ENCODE data around the gene CDC42EP1. TPM values are rescaled to one million over a fixed set of nuclear protein-coding genes. Genes with fewer than 3 reads are reported as not detected.

The CDC42EP1 gene
- total RNA-seq, 1 donor from 2014 or later, result 1.0 TPM

- no peak for DNase-seq
- Mint-ChIP-seq H3K4me1 (peaks cover 12% of the 10 kb centered on the region), H3K9me3 (no peaks in the 10 kb centered on the region), H3K27me3 (peaks cover 68% of the 10 kb centered on the region), H3K4me3 (peak overlapping the region; percentile 26), H3K36me3 (ENCODE audit: low read depth) (no peaks in the 10 kb centered on the region), H3K27ac (no peak overlapping the region)
- intact Hi-C loops (cut with micrococcal nuclease), result no loop called here
Measured at GRCh38 chr22:37559521-37559900, 769 bp upstream of the CDC42EP1 start.

DNA sequence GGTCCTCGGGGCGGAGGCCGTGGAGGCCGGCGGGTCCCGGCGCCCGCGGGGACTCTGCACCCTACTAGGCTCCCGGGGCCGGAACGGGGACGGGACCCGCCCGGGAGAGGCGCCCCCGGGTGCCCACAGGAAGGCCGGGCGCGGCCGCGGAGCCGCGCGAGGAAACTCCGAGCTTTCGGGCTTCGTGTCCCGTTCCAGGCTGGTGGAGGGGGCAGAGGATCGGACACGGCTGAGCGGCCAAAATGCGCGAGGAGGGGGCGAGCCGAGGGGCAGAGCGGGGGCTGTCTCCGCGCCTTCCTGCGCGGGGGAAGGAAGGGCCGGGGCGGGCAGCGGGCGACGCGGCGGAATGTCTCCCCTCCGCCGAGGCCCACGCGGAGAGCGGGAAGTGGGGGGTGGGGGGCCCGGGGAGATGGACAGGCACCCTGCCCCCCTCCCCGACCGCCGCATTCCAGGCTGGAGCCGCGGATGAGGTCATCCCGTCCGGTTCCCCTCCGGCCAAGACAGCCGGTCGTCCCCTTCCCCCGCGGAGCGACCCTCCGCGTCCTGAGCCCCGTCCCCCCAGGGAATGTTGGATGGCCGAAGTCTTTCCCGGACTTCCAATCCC lies 430 bp downstream of the CDC42EP1 start:
- H3K4me3 Mint-ChIP-seq, result peak overlapping the region; percentile 67
- peaks cover 65% of the 10 kb centered on the region for H3K27me3 Mint-ChIP-seq
- no peak for DNase-seq
- intact Hi-C loops (cut with micrococcal nuclease), result loop anchor here (1.0 kb wide), 2 partner anchors 18 to 22 kb away; no protein-coding TSS in a partner anchor
- peaks cover 12% of the 10 kb centered on the region for H3K4me1 Mint-ChIP-seq
- H3K9me3 Mint-ChIP-seq, result no peaks in the 10 kb centered on the region
- no peaks in the 10 kb centered on the region for H3K36me3 Mint-ChIP-seq (ENCODE audit: low read depth)
- no peak overlapping the region for H3K27ac Mint-ChIP-seq

DNA sequence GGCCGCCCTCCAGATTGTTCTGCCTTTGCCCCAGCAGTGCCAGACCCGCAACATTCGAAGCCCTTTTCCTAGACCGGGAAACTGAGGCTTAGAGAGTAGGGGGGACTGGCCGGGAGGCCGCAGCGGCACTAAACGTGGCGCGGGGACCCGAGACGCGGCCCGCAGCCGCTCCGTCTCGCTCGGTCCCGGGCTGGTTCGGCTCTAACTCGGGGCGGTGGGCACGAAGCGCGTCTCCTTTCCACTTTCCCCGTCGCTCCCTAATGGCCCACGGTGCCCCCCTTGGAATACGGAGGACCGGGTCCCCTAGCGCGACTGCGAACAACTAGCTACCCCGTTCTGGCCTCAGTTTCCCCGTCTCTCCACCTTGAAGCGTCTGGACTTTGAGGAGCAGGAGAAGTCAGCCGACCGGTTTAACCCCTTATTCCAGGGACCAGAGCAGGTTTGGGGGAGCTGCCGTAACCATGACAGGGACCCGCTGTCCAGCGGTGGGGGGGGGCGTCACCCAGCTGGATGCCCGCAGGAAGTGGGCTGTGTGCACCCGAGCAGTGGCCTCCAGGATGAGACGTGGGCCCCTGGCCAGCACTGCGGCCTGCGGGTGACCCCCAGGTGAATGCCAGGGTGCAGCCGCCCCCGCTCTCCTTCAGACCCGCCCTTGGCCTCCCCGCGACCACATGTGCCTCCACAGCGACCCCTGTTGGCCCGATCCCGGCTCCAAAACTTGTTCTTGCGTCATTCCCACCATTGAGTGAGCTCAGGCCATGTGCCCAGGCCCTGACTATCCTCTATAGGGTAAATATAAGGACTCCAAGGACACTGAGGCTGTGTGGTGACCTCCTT lies 1.1 kb downstream of the CDC42EP1 start:
- H3K4me3 Mint-ChIP-seq, result peak overlapping the region; percentile 67
- peaks cover 17% of the 10 kb centered on the region for H3K4me1 Mint-ChIP-seq
- intact Hi-C loops (cut with micrococcal nuclease), result loop anchor here (1.0 kb wide), 2 partner anchors 19 to 23 kb away; no protein-coding TSS in a partner anchor
- H3K27me3 Mint-ChIP-seq, result peaks cover 59% of the 10 kb centered on the region
- no peaks in the 10 kb centered on the region for H3K9me3 Mint-ChIP-seq
- DNase-seq, result peak; percentile 91
- peak overlapping the region; percentile 74 for H3K27ac Mint-ChIP-seq
- no peaks in the 10 kb centered on the region for H3K36me3 Mint-ChIP-seq (ENCODE audit: low read depth)

- H3K27me3 Mint-ChIP-seq, result peaks cover 52% of the 10 kb centered on the region
- no peak for DNase-seq
- intact Hi-C loops (cut with micrococcal nuclease), result no loop called here
- H3K27ac Mint-ChIP-seq, result peak overlapping the region; percentile 74
- peak overlapping the region; percentile 67 for H3K4me3 Mint-ChIP-seq
- no peaks in the 10 kb centered on the region for H3K36me3 Mint-ChIP-seq (ENCODE audit: low read depth)
- H3K9me3 Mint-ChIP-seq, result no peaks in the 10 kb centered on the region
- H3K4me1 Mint-ChIP-seq, result peaks cover 22% of the 10 kb centered on the region
Measured at GRCh38 chr22:37562049-37562875, 2.0 kb downstream of the CDC42EP1 start.

- Mint-ChIP-seq H3K4me3 (no peak overlapping the region), H3K36me3 (ENCODE audit: low read depth) (no peaks in the 10 kb centered on the region), H3K4me1 (peaks cover 27% of the 10 kb centered on the region), H3K9me3 (no peaks in the 10 kb centered on the region), H3K27ac (no peak overlapping the region), H3K27me3 (peaks cover 40% of the 10 kb centered on the region)
- DNase-seq, result no peak
- intact Hi-C loops (cut with micrococcal nuclease), result no loop called here
Measured at GRCh38 chr22:37563153-37564081, 3.1 kb downstream of the CDC42EP1 start.

GRCh38 chr22:37564111-37564711 lies 3.9 kb downstream of the CDC42EP1 start:
- Mint-ChIP-seq H3K4me1 (peaks cover 27% of the 10 kb centered on the region), H3K9me3 (no peaks in the 10 kb centered on the region), H3K27ac (peak overlapping the region; percentile 31), H3K36me3 (ENCODE audit: low read depth) (no peaks in the 10 kb centered on the region), H3K27me3 (peaks cover 33% of the 10 kb centered on the region), H3K4me3 (no peak overlapping the region)
- DNase-seq, result no peak
- intact Hi-C loops (cut with micrococcal nuclease), result no loop called here

GRCh38 chr22:37565830-37566229 lies 5.5 kb downstream of the CDC42EP1 start:
- H3K36me3 Mint-ChIP-seq (ENCODE audit: low read depth), result no peaks in the 10 kb centered on the region
- H3K9me3 Mint-ChIP-seq, result no peaks in the 10 kb centered on the region
- H3K4me3 Mint-ChIP-seq, result no peak overlapping the region
- intact Hi-C loops (cut with micrococcal nuclease), result loop anchor here (2.0 kb wide), 1 partner anchor 27 kb away; no protein-coding TSS in a partner anchor
- DNase-seq, result no peak
- H3K27ac Mint-ChIP-seq, result no peak overlapping the region
- peaks cover 31% of the 10 kb centered on the region for H3K27me3 Mint-ChIP-seq
- peaks cover 27% of the 10 kb centered on the region for H3K4me1 Mint-ChIP-seq

DNA sequence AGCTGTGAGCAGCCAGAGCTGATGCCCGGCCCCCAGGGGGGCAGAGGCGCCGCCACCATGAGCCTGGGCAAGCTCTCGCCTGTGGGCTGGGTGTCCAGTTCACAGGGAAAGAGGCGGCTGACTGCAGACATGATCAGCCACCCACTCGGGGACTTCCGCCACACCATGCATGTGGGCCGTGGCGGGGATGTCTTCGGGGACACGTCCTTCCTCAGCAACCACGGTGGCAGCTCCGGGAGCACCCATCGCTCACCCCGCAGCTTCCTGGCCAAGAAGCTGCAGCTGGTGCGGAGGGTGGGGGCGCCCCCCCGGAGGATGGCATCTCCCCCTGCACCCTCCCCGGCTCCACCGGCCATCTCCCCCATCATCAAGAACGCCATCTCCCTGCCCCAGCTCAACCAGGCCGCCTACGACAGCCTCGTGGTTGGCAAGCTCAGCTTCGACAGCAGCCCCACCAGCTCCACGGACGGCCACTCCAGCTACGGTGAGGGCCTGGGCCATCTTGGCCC lies 6.1 kb downstream of the CDC42EP1 start:
- intact Hi-C loops (cut with micrococcal nuclease), result loop anchor here (2.0 kb wide), 1 partner anchor 26 kb away; no protein-coding TSS in a partner anchor
- peaks cover 31% of the 10 kb centered on the region for H3K27me3 Mint-ChIP-seq
- H3K4me1 Mint-ChIP-seq, result peaks cover 26% of the 10 kb centered on the region
- no peaks in the 10 kb centered on the region for H3K36me3 Mint-ChIP-seq (ENCODE audit: low read depth)
- H3K4me3 Mint-ChIP-seq, result peak overlapping the region; percentile 59
- H3K9me3 Mint-ChIP-seq, result no peaks in the 10 kb centered on the region
- peak overlapping the region; percentile 68 for H3K27ac Mint-ChIP-seq
- peak; percentile 76 for DNase-seq

DNA sequence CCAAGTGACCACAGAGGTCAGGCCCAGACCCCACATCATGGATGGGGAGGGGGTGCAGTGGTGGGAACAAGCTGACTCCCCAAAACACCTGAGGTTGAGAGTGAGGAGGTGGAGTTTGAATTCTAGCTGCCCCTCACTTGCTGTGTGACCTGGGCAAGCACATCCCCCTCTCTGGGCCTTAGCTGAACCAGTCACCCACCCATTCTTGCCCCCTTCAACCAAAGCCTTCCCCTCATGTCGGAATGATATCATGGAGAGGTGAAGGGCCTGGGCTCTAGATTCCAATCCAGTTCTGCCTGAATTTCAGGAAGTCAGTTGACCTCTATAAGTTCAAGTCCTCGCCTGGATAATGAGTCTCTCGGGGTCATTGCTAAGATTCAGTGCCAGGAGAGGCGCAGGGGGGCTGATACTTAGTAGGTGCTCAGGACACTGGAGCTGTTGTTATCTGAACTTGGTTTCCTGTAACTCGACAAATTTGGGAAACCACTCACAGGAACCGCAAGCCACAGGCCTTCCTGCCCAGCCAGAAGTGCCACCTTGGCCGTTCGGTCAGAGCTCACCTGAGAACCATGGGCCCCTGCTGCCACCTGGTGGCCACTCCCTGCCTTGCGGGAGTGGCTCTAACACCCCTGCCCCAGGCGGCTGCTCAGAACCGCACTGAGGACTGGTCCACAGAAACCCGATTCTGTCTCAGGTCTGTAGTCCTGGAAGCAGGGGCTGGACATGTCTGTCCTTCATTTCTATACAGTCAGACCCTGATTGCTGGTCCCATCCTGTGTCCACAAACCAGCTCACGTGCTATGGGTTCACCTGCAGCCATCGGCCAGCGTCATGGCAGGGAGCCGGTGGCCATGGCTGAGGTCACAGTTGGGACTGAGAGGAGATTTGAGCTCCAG lies 6.9 kb downstream of the CDC42EP1 start:
- peak overlapping the region; percentile 59 for H3K4me3 Mint-ChIP-seq
- peak overlapping the region; percentile 68 for H3K27ac Mint-ChIP-seq
- H3K4me1 Mint-ChIP-seq, result peaks cover 19% of the 10 kb centered on the region
- intact Hi-C loops (cut with micrococcal nuclease), result loop anchor here (1.0 to 2.0 kb wide), 3 partner anchors 22 to 28 kb away; no protein-coding TSS in a partner anchor
- H3K36me3 Mint-ChIP-seq (ENCODE audit: low read depth), result no peaks in the 10 kb centered on the region
- H3K9me3 Mint-ChIP-seq, result no peaks in the 10 kb centered on the region
- peak; percentile 97 for DNase-seq
- H3K27me3 Mint-ChIP-seq, result peaks cover 28% of the 10 kb centered on the region

- Mint-ChIP-seq H3K9me3 (no peaks in the 10 kb centered on the region), H3K4me3 (no peak overlapping the region), H3K36me3 (ENCODE audit: low read depth) (no peaks in the 10 kb centered on the region), H3K27me3 (peaks cover 22% of the 10 kb centered on the region), H3K4me1 (peaks cover 19% of the 10 kb centered on the region), H3K27ac (no peak overlapping the region)
- intact Hi-C loops (cut with micrococcal nuclease), result no loop called here
- no peak for DNase-seq
Measured at GRCh38 chr22:37568012-37568411, 7.7 kb downstream of the CDC42EP1 start.

DNA sequence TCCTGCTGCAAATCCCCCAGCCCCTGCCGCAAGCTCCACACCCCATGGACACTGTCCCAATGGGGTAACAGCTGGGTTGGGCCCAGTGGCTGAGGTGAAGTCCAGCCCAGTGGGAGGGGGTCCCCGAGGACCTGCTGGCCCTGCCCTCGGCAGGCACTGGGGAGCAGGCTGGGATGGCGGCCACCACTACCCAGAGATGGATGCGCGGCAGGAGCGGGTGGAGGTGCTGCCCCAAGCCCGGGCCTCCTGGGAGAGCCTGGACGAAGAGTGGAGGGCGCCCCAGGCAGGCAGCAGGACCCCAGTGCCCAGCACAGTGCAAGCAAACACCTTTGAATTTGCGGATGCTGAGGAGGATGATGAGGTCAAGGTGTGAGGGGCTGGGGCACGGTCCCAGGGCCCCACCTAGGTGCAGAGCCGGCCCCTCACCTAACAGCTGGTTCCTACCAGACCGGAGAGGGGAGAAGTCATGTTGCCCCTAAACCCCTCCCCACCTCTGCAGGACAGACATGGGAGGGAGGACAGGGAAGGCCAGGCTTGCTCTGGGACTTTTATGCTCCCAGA lies 8.2 kb downstream of the CDC42EP1 start:
- no peaks in the 10 kb centered on the region for H3K9me3 Mint-ChIP-seq
- H3K27me3 Mint-ChIP-seq, result peaks cover 21% of the 10 kb centered on the region
- H3K4me1 Mint-ChIP-seq, result peaks cover 19% of the 10 kb centered on the region
- intact Hi-C loops (cut with micrococcal nuclease), result no loop called here
- DNase-seq, result no peak
- H3K36me3 Mint-ChIP-seq (ENCODE audit: low read depth), result no peaks in the 10 kb centered on the region
- no peak overlapping the region for H3K27ac Mint-ChIP-seq
- no peak overlapping the region for H3K4me3 Mint-ChIP-seq

Data from activated CD4-positive, alpha-beta T cell treated with anti-CD3 and anti-CD28 coated beads, Interleukin-2, amount 10 ng/mL, durations not matched to agents 24 days and 14 days (primary cell).